Stimulated activated CD8-positive, alpha-beta memory T cell treated with anti-CD3 and anti-CD28 coated beads, Interleukin-12 subunit alpha, Interleukin-12 subunit beta, amount 100 ng/mL, for 4 hours (primary cell): Measurements from ENCODE around the gene ZNF460.
A peak's percentile ranks its signal among the peaks of the same experiment; 100 is the strongest.
"Not testable (repeated sequence)": the region's sequence is repeated elsewhere in the genome, so short reads cannot be mapped to it uniquely, and the experiment has no call there.

ENCODE experiments used
- DNase-seq: peaks from one replicate; pipeline ENCODE4 v3.0.0-alpha.2; 2020; ENCODE audit warnings: low read depth

Gene ZNF460

DNA sequence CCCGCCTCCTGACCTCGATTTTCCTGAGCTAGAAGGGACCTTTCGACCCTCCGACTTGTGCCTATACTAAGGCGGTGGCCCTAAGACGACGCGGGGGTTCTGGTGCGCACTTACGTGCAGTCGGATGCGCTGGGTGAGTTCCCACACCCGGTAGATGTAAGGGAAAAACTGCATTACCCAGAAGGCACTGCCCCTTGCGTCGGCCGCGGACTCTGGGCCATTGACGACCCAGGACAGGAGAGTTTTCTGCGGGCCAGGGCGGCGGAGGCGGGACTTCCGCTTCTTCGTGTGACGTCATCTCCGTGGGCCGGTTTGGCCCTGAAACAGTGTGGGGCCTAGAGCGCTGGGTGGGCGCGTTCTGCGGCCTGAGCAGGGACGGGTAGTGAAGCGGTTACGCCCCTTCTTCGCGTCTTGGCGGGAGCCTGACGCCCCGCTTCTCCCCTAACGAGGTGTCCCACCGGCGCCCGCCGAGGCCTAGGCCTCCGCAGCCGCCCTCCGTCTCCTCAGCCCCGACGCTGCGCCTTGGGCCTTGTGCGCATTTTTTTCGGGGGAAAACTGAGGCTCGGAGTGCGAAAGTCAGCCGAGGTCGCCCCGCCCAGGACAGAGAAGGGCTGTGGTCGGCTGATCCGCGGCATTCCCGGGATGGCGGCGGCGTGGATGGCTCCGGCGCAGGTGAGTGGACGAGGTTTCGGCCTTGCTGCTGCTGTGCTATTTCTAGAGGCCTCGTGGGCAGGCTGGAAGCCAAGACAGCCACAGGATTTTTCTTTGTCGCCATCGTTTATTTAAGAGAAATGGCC, at the start of gene ZNF460:
Gene ZNF460 (plus strand): TSS at position 321 of the 797 bp plus-strand sequence. CDS start 322 bp downstream, at position 643.
- DNase-seq = peak; percentile 96

DNA sequence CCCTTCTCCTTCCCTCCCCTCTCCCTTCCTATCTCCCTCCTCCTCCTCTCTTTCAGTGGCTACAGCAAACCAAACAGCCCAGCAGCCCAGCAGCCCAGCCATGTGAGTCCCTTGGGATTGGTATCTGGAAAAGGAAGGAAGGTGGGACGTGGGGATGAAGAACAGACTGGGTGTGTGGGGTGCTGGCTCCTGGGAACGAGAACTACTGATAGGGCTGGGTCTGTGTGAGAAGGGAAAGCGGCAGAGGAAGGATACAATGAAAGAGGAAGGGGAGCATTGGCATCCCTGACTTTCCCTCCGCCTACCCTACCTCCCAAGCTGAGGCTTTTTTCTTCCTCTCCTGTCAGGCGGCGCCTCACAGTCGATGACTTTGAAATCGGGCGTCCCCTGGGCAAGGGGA, 48.6 kb upstream of the ZNF460 start:
- DNase-seq = no peak

DNA sequence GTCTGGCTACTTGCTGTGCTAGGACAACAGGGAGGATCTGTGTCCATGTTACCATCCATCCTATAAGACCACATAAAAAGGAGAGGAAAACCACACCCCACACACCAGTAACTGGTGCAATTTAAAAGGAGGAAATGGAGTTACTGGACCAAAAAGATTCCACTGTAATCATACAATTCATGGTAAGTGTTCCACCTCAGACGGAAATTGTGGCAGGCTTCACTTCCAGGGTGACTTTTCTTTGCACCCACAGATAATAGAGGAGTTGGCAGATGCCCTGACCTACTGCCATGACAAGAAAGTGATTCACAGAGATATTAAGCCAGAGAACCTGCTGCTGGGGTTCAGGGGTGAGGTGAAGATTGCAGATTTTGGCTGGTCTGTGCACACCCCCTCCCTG, 47.1 kb upstream of the ZNF460 start:
- no peak for DNase-seq

DNA sequence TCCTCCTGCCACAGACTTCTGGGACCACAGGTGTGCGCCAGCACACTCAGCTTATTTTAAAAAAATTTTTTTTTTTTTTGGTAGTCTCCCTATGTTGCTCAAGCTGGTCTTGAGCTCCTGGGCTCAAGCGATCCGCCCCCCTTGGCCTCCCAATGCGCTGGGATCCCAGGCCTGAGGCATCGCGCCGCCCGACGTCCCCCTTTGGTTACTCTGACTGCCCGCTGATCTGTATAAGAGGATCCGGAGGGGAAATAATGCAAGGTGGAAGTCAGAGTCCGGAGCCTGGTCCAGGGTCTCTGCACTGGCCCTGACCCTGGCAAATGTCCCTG, 40.3 kb upstream of the ZNF460 start:
- DNase-seq = no peak

DNA sequence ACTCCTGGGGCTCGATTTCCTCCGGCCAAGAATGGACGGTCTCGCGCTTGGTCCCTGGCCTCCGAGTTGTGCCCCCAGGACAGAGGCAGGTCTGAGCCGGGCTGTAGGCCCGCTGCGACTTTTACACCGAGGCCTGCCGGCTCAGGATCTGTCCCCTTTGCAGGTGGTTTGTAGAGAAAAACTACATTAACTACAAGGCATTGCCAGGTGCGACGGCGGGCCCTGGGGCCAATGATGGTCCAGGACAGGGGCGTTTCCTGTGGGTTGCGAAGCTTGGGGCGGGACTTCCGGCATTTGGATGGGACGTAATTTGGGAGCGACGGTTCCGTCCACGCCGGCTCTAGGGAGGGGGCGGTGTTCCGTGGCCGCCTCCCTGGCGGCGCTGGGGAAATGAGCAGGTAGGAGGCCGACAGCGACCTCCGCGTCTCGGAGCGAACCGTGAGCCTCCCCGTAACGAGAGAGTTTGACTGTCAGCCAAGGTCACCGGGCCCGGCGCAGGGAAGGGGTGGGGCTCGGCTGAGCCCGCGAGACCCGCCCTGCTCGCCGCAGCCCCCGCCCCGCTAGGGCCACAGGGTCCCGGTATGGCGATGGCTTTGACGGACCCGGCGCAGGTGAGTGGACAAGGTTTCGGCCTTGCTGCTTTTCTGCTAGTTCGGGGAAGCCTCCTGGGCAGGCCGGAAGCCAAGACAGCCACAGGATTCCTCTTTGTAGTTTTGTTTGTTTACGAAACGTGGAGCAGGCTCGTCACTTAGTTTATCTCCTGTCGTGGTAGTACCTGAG, 39.8 kb upstream of the ZNF460 start, which contains the start of gene ZNF805:
Gene ZNF805 (plus strand): TSS at position 322 of the 780 bp plus-strand sequence. CDS start 260 bp downstream, at position 582.
- DNase-seq = peak; percentile 90

DNA sequence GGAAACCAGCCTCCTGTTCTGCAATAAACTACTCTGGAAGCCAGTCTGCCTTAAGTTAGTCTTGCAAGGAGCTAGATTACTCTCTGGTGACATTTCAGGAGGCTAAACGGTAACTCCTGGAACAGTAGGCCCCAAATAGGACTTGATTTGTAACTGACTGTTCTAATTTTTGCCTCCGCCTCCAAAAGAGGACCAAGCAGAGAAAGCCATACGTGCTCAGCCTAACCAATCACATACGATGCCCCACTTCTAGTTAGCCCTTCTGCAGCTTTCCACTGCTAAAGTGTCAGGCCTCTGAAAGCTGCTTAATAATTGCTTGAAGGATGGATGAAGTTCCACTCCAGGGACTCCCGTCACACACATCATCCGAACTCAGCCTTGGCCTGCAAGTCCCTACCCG, 39.1 kb upstream of the ZNF460 start:
- no peak for DNase-seq

DNA sequence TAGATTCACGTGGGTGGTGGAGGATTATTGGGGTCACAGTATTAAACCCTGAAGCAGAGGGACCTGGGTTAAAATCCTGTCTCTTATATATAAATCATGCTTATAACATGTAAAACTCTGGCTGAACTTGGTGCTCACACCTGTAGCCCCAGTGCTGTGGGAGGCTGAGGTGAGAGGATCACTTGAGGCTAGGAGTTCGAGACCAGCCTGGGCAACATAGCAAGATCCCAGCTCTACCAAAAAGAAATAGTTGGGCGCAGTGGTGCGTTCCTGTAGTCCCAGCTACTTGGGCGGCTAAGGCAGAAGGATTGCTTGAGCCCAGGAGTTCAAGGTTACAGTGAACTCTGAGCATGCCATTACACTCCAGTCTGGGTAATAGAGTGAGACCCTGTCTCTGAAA, 37.5 kb upstream of the ZNF460 start:
- DNase-seq = no peak

DNA sequence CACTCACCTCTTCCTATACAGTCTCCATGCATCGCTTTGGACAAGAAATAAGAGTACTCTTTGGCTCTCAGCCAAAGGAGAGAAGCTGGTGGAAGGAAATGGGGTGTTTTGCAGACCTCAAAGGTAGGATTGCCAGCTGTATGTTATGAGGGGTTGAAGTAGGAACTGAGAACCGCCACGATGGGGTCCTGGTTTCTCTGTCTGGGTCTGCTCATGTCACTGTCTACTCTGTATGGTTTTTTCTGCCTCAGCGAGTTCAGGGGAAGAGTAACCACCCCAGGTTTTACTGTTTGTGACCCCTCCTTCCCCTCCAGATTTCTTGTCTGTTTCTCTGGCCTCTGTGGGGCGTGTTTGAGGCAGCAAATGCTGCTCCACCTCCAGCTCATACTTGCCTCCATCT, 35.8 kb upstream of the ZNF460 start:
- no peak for DNase-seq

DNA sequence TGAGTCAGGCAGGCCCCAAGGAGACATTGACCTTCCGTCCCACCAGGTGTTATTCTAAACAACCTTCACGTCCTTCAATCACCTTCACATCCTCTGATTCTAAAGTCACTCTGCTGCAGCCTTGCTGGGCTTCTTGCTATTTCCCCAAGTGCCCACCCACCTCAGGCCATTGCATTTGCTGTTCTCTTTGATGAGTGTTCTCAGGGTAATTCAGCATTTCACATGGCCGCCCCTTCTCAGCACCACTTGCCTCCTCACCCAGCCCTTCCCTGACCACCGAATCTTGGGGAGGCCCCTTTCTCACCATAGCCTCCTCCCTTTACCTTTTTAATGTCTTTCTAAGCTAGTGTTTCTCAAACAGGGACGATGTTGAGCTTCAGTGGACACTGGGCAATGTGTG, 35.2 kb upstream of the ZNF460 start:
- no peak for DNase-seq

DNA sequence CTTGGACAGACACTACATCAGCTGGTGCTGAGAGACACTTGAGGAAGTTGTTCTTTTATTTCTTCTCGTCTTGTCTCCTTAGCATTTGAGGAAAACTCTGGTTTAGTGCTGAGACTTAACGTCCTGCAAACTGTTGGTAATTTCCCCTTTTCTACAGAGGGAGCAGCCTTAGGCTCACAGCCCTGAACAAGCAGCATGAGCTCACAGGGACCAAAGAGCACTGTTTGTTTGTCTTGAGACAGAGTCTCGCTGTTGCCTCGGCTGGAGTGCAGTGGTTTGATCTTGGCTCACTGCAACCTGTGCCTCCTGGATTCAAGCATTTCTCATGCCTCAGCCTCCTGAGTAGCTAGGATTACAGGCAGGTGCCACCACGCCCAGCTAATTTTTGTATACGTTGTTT, 34.3 kb upstream of the ZNF460 start:
- DNase-seq = no peak

DNA sequence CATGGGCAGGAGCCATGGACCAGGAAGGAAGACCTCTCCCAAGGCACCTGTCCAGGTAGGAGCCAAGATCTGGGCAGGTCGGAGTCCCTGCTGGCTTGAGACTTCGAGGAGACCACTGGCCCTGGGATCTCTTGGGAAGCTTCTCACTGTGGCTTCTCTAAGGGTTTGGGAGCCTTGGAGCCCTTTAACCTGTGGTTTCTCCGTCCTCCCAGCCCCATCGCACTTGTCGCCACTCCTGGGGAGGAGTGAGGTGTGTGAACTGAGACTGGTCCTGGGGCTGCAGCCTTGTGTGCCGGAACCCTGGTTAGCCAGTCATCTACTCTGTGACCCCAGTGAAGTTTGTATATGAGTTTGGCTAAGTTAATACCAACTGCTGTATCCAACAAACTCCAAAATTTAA, 31.6 kb upstream of the ZNF460 start:
- no peak for DNase-seq

DNA sequence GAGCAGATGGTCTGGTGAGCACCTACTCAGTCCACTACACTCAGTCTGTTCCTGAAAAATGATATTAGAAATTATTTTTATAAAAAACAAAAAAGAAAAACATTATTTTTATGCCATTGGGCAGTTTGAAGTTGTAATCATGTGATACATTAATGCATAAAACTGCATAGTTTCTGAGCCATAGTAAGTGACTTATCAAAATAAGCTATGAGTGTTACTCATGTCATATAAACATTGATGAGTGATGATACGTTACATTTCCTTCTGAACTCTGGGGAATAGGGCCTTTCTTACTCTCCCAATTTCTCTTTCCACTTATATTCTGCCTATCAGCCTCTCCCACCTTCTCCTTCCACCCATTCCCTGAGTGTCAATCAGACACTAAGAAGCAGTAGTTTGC, 31.0 kb upstream of the ZNF460 start:
- no peak for DNase-seq

DNA sequence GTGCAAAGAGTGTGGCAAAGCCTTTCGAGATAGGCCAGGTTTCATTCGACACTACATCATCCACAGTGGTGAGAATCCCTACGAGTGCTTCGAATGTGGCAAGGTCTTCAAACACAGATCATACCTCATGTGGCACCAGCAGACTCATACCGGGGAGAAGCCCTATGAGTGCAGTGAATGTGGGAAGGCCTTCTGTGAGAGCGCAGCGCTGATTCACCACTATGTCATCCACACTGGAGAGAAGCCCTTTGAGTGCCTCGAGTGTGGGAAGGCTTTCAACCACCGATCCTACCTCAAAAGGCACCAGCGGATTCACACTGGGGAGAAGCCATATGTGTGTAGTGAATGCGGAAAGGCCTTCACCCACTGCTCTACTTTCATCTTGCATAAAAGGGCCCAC, 26.5 kb upstream of the ZNF460 start:
- DNase-seq = not testable (repeated sequence)

DNA sequence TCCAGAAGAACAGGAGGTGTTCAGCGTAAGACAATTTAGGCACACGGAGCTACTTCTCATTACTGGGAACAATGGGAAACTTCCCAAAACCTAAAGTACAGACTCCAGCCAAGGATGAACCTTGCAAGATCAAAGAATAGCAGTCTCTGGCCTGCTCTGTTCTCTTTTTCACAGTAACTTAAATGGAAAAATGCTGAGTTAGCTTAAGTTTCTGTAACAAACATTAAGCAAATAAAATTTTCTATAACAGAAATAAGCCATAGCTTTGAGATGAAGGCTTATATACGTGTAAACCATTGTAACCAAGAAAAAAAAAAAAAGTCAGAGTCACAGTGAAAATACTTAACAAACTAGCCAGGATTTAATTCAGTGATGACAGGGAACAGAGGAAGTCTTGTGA, 18.2 kb upstream of the ZNF460 start:
- DNase-seq = no peak

DNA sequence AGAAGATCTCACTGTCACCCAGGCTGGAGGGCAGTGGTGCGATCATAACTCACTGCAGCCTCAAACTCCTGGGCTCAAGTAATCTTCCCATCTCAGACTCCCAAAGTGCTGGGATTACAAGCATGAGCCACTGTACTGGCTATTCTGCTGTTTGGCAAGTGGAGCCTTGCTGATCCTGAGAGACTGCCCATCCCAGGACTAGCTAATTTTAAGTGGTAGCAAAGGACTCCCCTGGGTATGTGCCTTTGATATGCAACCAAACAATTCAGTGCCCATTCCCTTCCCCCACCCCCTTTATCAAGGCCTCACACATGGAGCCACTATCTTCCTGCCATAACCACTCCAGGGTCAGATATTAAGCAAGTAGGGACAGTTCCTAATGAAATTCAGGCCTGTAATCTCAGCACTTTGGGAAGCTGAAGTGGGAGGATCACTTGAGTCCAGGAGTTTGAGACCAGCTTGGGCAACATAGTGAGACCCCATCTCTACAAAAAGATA, 17.0 kb upstream of the ZNF460 start:
- DNase-seq = no peak

DNA sequence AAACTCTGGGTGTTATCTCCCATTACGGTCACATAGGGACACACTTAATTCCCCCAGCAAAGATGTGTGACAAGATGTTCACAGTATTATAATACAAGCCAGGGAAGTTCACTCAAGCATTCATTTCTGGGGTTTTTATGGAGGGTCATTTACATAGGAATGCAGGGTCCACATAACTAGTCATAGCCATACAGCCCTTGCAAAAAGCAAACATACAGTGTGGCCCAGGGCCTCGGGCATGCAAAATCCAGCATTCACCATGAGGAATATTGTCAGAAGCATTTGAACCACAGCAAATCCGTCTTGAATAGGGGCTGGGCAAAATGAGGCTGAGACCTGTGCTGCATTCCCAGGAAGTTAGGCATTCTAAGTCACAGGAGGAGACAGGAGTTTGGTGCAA, 13.0 kb upstream of the ZNF460 start:
- no peak for DNase-seq

DNA sequence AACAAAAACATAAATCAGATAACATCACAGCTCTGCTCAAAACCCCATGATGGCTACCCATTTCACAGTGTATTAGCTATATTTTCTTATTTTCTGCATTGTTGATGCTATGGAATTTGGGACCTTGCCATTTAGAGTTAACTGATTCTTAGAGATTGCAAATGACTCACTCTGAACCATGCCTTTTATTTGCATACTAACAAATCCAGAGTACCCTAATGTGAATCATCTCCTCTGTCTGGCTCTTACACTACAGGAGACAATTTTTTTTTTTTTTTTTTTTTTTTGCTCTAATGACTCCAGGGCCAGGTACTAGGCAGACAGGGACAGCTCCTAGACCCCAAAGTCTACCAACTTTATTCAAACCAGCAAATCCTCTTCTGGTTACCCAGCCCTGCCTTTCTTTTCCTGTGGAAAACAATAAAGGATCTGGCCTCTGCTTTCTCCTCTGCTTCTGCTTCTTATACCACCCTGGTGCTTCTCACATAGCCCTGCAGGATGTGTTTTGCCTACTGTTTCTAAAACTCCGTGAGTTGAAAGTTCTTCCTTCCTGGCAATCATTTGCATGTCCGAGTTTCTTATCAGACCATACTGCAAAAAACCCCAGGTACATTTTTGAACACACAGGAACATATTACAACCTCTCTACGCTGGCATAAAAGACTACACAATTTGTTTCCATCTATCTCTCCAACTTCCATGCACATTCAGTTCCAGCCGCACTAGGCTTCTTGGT, 10.6 kb upstream of the ZNF460 start:
- DNase-seq = no peak

DNA sequence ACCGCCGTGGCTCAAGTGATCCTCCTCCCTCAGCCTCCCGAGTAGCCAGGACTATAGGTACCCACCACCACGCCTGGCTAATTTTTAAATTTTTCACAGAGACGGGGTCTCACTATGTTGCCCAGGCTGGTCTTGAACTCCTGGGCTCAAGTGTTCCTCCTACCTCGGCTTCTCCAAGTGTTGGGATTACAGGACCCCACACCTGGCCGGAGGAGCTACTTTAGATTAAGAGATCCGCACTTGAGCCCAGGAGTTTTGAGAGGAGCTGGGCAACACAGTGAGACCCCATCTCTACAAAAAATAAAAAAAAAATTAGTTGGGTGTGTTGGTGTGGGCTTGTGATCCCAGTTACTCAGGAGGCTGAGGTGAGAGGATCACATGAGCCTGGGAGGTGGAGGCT, 9.0 kb upstream of the ZNF460 start:
- DNase-seq = no peak

DNA sequence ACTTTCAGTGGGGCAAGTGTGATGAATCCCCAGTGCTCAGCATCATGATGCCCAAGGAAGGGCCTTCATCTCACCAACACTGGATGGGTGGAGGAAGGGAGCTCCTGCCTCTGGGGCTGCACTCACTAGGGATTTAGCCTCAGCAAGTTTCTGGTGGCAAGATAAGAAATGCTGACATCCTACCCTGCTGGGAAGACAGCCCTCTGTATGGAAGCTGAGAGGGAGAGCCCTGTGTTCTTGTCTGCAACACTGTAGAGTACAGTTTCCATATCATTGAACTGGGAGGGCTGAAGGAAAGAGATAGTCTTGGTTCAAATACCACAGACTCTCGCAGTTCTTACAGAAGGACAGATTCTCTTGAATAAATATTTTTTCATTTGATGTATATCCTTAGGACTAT, 7.3 kb upstream of the ZNF460 start:
- DNase-seq = no peak

DNA sequence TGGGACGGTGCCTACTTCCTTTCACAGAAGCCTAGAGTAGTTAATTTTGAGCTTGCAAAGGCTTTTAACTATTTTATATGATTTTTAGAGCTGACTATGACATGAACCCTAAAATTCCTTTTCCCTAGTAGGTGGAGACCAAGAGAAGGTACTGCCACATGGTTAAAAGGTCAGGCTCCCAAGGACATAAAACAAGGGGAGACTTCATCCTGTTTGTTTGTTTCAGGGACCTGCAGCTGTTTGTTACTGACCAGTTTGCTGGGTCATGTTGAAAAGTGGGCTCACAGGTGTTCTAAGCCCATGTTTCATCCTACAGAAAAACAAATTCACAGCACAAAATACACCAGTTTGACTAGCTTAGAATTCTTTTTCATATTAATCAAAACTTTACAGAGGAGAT, 3.9 kb upstream of the ZNF460 start:
- no peak for DNase-seq

DNA sequence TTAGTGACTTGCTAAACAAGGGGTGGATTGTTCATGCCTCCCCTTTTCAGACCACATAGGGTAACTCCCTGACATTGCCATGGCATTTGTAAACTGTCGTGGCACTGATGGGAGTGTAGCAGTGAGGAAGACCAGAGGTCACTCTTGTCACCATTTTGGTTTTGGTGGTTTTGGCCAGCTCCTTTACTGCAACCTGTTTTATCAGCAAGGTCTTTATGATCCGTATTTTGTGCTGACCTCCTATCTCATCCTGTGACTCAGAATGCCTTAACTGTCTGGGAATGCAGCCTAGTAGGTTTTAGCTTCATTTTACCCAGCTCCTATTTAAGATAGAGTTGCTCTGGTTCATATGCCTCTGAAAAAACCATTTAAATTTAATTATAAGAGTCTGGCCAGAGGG, 1.8 kb upstream of the ZNF460 start:
- not testable (repeated sequence) for DNase-seq

DNA sequence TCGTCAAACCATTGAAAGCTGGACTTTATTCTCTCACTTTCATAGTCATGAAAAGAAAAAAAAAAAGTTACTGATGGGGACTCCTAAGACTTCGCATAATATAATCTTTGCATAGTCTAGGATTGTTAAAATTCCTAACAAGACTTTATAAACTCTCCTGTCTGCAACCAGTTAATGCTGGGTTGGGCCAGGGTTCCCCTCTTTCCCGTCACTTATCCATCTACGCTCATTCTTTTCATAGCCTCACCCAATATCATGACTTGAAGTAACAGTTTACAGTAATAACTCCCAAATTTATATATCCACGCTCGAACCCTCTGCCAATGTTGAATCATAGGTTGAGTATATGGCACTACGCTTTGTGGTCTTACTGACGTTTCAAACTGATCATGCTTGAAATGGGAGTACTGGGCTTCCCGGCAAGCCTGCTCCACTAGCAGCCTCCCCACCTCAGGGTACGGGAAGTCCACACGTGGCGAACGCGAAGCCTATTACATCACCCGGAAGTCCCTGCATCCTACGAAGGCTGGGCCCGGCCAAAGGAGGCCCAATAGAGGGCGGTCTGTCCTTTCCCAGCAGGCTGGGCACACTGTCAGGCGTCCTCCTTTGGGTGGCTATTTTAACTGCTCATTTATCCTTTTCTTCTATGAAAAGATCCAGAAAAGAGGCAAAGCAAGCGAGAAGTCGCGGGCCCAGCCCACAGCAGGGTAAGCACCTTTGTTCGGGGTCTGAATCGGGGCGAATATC, 694 bp upstream of the ZNF460 start:
- DNase-seq = peak; percentile 70
